GM13976 (cell line): ENCODE measurements around the gene KCNT2.
"Not testable (repeated sequence)": the region's sequence is repeated elsewhere in the genome, so short reads cannot be mapped to it uniquely, and the experiment has no call there.

ENCODE experiments used
- DNase-seq: peaks from one replicate; pipeline ENCODE4 v3.0.0; 2012; ENCODE audit warnings: low spot score
- in situ Hi-C: fragments of 300-500 bp; cut with MboI; formaldehyde crosslinking; loops from one replicate; pipeline ENCODE4 v1.12.0; 2022; ENCODE audit warnings: low sequenced_read_pairs, mixed read lengths, inconsistent platforms; ENCODE audit not compliant: unreplicated experiment
- TF ChIP-seq, protein P1 (sequence below): IDR thresholded peaks from 2 replicates; pipeline ENCODE4 v1.5.1; 2012; ENCODE audit warnings: borderline replicate concordance, mild to moderate bottlenecking; ENCODE audit not compliant: insufficient read depth; ENCODE audit errors: extremely low read depth, missing control alignments, control extremely low read depth

The KCNT2 gene

DNA sequence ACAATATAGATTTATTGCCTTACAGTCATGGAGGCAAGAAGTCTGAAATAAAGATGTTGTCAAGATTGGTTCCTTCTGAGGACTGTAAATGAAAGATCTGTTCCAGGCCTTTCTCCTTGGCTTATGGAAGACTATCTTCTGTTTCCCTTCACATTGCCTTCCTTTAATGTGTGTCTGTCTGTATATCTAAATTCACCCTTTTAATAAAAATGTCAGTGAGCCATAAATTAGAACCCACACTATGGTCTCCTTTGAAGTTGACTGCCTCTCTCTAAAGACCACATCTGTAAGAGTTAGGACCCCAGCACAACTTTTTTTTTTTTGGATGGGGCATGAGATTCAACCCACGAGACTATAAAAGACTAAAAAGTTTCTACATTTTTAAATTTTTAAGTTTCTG lies 305.8 kb downstream of the KCNT2 start:
- in situ Hi-C loops: no loop called here

DNA sequence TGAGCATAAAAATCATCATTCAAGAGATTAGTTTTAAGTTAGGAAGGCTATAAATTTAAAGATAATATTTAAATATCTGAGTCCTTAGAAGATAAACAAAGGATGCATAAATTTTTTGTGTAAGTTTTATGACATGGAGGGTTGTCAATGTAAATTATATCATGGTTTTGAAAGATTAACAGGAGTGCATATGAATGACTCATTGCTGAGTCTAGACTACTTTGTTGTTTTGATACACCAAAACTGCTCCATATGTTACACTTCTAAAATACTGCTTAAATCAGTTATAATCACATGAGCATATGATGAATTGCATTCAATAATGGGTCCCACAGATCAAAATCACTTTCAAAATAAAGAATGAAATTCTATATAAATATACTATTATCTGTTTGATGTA lies 312.5 kb downstream of the KCNT2 start:
- DNase-seq: no peak
- TF ChIP-seq, protein P1, sequence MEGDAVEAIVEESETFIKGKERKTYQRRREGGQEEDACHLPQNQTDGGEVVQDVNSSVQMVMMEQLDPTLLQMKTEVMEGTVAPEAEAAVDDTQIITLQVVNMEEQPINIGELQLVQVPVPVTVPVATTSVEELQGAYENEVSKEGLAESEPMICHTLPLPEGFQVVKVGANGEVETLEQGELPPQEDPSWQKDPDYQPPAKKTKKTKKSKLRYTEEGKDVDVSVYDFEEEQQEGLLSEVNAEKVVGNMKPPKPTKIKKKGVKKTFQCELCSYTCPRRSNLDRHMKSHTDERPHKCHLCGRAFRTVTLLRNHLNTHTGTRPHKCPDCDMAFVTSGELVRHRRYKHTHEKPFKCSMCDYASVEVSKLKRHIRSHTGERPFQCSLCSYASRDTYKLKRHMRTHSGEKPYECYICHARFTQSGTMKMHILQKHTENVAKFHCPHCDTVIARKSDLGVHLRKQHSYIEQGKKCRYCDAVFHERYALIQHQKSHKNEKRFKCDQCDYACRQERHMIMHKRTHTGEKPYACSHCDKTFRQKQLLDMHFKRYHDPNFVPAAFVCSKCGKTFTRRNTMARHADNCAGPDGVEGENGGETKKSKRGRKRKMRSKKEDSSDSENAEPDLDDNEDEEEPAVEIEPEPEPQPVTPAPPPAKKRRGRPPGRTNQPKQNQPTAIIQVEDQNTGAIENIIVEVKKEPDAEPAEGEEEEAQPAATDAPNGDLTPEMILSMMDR: no peak
- in situ Hi-C loops: no loop called here

More for the DNA sequence above, 305.8 kb downstream of the KCNT2 start:
- DNase-seq: no peak
- TF ChIP-seq, protein P1: no peak

DNA sequence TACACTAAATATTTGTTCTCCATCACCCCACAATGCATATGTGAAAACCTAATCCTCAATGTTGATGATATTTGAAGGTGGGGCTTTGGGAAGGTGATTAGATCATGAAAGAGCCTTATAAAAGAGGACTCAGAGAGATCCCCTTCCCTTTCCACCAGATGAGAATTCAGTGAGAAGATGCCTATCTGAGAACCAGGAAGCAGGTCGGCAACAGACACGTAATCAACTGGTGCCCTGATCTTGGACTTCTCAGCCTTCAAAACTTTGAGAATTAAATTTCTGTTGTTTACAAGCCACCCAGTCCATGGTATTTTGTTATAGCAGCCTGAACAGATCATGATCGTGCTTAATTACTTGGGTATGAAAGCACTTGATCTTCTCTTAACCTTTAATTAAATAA lies 329.4 kb downstream of the KCNT2 start:
- TF ChIP-seq, protein P1: no peak
- in situ Hi-C loops: no loop called here
- no peak for DNase-seq

DNA sequence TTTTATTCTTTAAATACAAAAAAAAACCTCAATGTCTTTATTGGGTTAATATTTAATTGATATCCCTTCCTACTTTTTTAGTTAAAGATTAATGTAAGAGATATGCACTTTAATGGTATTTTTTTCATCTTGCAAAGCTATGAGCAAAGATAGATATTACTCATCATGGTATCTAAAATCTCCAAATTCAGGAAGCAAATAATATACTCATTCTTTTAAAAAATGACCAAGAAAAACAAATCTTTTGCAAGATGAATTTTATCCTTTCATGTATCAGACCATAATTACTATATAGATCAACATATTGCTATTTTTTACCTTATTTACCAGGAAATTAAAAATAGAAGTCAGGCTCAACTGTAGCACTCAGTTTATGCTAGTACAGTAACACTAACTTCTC lies 330.4 kb downstream of the KCNT2 start:
- TF ChIP-seq, protein P1: no peak
- in situ Hi-C loops: no loop called here
- DNase-seq: no peak

DNA sequence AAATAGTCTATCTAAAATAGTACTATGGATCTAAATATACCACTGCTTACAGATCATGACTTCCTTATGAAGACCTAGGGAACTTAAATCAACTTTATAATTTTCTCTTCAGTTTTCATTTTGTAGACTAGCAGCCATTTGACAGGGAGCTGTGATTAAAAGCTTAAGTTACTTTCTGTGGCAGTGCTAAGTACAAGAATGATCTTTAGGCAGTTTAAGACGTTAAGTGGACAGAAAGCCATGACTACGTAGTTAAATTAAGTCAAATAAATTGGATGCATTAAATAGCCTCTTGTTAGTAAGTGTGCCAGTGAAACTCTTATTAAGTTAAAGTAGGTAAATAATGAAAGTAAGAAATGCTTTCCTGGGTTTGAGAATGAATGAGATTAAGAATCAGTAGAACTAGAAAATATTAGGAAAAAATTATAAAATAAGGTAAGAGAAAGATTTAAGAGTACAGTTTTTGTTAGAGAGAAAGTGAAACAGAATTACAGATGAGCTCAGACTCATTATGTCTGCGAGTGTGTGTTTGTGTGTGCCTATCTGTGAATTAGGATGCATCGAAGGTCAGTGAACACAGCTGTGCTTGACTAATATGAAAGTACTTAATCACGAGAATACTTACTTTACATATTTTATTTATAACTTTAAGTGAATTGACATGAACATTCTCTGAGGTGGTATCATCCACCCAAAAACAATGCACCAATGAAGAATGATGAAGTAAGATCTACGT lies 336.9 kb downstream of the KCNT2 start:
- TF ChIP-seq, protein P1: no peak
- in situ Hi-C loops: no loop called here
- no peak for DNase-seq

DNA sequence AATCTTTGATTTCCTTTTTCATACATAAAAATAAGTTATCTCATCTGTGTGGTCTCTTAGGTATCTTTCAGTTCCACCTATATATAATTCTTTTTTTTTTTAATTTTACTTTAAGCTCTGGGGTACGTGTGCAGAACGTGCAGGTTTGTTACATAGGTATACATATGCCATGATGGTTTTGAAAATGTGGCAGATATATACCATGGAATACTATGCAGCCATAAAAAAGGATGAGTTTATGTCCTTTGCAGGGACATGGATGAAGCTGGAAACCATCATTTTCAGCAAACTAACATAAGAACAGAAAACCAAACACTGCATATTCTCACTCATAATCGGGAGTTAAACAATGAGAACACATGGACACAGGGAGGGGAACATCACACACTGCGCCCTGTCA lies 345.2 kb downstream of the KCNT2 start:
- in situ Hi-C loops, DNase-seq: not testable (repeated sequence)

DNA sequence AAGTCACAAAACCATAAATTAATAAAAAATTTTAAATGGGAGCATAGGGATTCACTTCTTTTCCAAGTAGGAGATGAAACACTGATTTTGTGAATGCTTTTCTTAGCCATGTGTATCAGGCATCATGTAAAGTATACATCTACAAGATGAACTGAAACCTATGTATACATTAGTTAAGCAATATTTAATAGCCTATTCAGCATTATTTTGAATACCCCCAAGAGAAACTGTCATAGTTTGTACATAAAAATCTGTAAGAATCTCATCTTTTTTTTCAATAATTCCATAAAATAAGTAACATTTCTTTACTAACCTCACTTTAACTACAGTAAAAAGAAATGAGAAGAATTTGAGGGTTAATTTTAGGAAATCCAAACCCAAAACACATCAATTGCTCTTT lies 348.0 kb downstream of the KCNT2 start:
- in situ Hi-C loops: no loop called here
- no peak for DNase-seq
- TF ChIP-seq, protein P1: no peak
